GM12864 (cell line): ENCODE results near the gene BRD4.

Experiments
- DNase-seq: peaks from one replicate; pipeline ENCODE4 v3.0.0-alpha.2; 2011; ENCODE audit warnings: low read depth
- H3K4me3 ChIP-seq: 2 replicates; pipeline ENCODE4 v1.5.1; 2011; ENCODE audit warnings: mild to moderate bottlenecking, low read depth, low read length, control low read depth
- CTCF ChIP-seq: IDR thresholded peaks from 2 replicates; pipeline ENCODE4 v1.5.1; 2011; ENCODE audit warnings: low read depth, mild to moderate bottlenecking, moderate library complexity, low read length, control low read depth, inconsistent platforms; ENCODE audit errors: missing control alignments

Gene BRD4

DNA sequence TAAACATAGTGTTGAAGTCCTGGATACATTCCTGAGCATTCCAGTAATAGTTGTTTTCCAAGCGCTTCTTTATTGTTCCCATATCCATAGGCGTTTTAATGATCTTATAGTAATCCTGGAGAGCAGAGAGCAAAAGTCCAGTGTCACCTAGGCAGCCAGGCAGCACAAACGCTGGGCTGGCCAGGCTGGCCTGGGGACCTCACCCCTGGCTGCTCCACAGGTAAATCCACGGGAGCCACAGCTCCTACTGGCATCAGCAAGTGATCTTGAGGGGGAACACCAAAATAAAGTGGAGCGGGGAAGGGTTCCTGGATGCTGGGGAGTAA lies 63.4 kb downstream of the BRD4 start:
- no peak for TF ChIP-seq CTCF
- H3K4me3 ChIP-seq, result no peak overlapping the region
- no peak for DNase-seq

DNA sequence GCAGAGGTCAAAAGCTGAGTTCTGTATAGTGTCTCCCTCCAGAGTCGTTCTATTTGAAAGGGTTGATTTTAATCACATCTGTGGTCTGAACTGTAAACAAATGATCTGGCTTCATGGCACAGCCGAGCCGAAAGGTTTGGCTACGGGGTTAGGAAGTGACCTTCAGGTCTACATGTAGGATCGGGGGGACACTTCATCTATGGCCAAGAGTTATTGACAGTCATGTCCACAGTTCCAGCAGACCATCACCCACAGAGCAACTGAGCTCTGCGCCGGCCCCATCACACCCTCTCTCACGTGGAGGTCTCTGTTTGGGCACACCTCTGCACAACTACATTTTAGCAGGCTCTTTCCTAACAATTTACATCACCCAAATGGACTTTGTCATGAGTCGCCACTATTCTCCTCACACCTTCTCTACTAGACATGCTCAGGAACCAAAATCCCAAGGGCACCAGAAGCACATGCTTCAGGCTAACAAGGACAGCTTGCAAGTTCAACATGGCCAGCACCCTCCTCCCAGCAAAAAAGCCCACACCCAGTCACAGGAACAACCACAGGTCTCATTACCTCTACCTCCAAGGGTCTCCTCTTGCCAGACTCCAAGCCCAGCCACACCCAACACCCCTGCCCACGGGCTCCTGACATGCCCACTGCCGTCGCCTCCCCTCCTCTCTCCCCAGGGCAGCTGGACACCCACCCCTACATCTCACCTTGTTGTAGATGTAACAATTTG lies 64.0 kb downstream of the BRD4 start:
- no peak overlapping the region for H3K4me3 ChIP-seq
- no peak for TF ChIP-seq CTCF
- no peak for DNase-seq

DNA sequence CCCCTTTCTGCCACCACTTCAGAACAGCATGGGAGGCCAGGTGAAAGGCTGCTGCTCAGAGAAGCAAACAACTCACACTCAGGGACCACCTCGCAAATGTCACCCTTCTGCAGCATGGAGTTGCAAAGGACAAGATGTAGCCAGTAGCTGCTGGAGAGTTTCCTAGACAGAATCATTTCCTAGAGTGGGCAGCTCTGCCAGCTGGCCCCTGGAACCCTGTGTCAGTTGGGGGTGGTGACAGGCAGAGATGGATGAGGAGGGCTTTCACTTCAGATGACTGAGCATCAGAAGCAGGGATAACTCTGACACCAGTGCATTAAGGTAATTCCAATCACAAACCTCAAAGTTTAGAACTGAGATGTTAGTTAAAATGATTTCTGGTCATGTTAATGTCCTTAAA lies 65.7 kb downstream of the BRD4 start:
- no peak for DNase-seq
- no peak overlapping the region for H3K4me3 ChIP-seq
- no peak for TF ChIP-seq CTCF

DNA sequence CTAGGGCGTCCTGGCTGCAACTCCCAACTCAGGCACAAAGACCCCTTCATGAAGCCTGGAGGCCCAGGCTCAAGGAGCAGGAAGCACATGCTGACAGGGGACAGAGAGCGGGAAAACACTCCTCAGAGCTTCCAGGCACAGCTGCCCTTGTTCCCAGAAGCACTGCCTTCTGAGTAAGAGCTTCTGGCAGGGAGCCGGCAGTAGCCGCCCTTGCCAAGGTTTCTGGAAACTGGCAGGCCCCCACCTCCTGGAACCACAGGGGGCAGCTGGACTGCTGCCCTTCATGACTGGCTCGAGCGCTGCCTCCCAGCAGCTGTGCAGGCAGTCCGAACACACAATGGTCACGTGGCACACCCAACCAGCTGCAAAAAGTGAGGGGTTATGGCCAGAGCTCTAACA lies 66.5 kb downstream of the BRD4 start:
- DNase-seq, result no peak
- H3K4me3 ChIP-seq, result no peak overlapping the region
- TF ChIP-seq CTCF, result no peak

DNA sequence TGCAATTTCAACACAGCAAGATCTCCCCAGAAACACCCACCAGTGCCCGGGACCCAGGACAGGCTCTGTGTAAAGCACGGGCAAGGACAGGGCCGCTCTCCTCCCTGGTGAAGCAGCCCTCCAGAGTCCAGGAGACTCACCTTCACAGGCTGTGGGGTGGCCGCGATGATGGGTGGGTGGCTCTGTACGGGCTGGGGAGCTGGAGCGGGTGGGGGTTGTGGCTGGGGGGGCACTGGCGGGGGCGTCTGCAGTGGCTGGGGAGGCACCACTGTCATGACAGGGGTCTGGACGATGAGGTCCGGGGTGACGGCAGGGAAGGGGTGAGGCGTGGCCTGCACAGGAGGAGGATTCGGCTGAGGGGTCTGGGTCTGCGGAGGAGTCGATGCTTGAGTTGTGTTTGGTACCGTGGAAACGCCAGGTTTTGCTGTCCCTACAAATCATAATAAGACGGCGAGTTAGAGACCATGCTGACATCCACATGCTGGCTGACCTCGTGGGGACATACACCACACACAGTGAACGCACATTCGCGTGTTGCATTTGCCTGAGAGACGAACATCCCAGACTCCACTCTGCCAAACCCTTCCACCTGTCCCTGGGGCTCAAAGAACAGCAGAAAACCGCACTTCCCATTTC lies 67.0 kb downstream of the BRD4 start:
- TF ChIP-seq CTCF, result no peak
- H3K4me3 ChIP-seq, result no peak overlapping the region
- no peak for DNase-seq

- no peak for TF ChIP-seq CTCF
- no peak for DNase-seq
- no peak overlapping the region for H3K4me3 ChIP-seq
Observed at GRCh38 chr19:15264933-15265206, 67.5 kb downstream of the BRD4 start.
